Right lobe of liver (tissue), 6 donors: ENCODE results near the gene TFIP11. TPM values are rescaled to one million over a fixed set of nuclear protein-coding genes. Genes with fewer than 3 reads are reported as not detected.

Experiments used
- ATAC-seq, 4 donors: fragments of 200-7000 bp; cut with Tn5 transposase; one replicate each; pipeline ENCODE4 v1.9.1; 2020; ENCODE audit warnings: mild to moderate bottlenecking in 4 of 4, moderate library complexity in 4 of 4
- DNase-seq, 3 donors: peaks; one replicate each; pipeline ENCODE4 v3.0.0-alpha.2; 2020
- H3K27ac ChIP-seq, 3 donors: fragments of 200-600 bp; one replicate each; pipeline ENCODE4 v1.8.0; 2022
- H3K27me3 ChIP-seq, 2 donors: fragments of 200-600 bp; one replicate each; pipeline ENCODE4 v1.8.0; 2022
- H3K36me3 ChIP-seq, 4 donors: fragments of 200-600 bp; sonication (generic) in 1 of 4; one replicate each; pipeline versions ENCODE4 v1.5.1 to v1.8.0; 2017 to 2022; ENCODE audit warnings: control low read depth in 1 of 4
- H3K4me1 ChIP-seq, 4 donors: fragments of 200-600 bp; sonication (generic) in 1 of 4; one replicate each; pipeline versions ENCODE4 v1.5.1 to v1.8.0; 2017 to 2022; ENCODE audit warnings: control low read depth in 1 of 4
- H3K4me3 ChIP-seq, 3 donors: fragments of 200-600 bp; one replicate each; pipeline ENCODE4 v1.8.0; 2022
- H3K9me3 ChIP-seq, 4 donors: fragments of 200-600 bp; sonication (generic) in 1 of 4; one replicate each; pipeline versions ENCODE4 v1.5.1 to v1.8.0; 2017 to 2022; ENCODE audit warnings: control low read depth in 1 of 4
- CTCF ChIP-seq, 4 donors: fragments of 200-600 bp in 3 of 4; fragments of 450-650 bp in 1 of 4; IDR thresholded peaks; one replicate each; pipeline versions ENCODE4 v1.5.1 to v1.8.0; 2016 to 2022; ENCODE audit warnings: antibody characterized with exemption in 4 of 4, mild to moderate bottlenecking in 2 of 4
- POLR2A ChIP-seq: fragments of 450-650 bp; IDR thresholded peaks from one replicate; pipeline ENCODE4 v1.6.1; 2017; ENCODE audit warnings: antibody characterized with exemption, mild to moderate bottlenecking
- WGBS: methylation state at CpG from one replicate; pipeline ENCODE4 v1.1.6; 2018; ENCODE audit warnings: low coverage, low lambda C conversion rate; ENCODE audit not compliant: insufficient coverage; ENCODE audit errors: missing lambda C conversion rate; 5-methylcytosine and 5-hydroxymethylcytosine counted together
- intact Hi-C, 2 donors: fragments of 100-400 bp; cut with DNase I; formaldehyde crosslinking; loops; one replicate each; pipeline versions ENCODE4 v1.11.2 to v1.14.1; 2022
- total RNA-seq, 6 experiments: library from RNA; depleted of rRNA in 2 of 6; stranded (reverse); fragments of >200 nt in 2 of 6; fragmentation: NEBNext Ultra II Directional in 3 of 6; extraction: Animal tissue kit (Norgen Biotek cat#: 25700) in 3 of 6; gene quantifications; one replicate each; pipeline versions ENCODE4 v1.1.0 to v1.2.4, GENCODE V29; 2016 to 2023
- donor health status: DM: no; HTN: yes; CAD: no.
- donor health status: DM: no; HTN: no; CAD: no.
- donor health status: DM: no; HTN: no; CAD: no.
- donor health status: DM: no; HTN: yes; CAD: no.
- donor health status: DM: no; HTN: yes; CAD: no.

The TFIP11 gene
- total RNA-seq, 6 experiments from 2014 or later, result 17.0 to 24.1 (median 21.6) TPM

DNA sequence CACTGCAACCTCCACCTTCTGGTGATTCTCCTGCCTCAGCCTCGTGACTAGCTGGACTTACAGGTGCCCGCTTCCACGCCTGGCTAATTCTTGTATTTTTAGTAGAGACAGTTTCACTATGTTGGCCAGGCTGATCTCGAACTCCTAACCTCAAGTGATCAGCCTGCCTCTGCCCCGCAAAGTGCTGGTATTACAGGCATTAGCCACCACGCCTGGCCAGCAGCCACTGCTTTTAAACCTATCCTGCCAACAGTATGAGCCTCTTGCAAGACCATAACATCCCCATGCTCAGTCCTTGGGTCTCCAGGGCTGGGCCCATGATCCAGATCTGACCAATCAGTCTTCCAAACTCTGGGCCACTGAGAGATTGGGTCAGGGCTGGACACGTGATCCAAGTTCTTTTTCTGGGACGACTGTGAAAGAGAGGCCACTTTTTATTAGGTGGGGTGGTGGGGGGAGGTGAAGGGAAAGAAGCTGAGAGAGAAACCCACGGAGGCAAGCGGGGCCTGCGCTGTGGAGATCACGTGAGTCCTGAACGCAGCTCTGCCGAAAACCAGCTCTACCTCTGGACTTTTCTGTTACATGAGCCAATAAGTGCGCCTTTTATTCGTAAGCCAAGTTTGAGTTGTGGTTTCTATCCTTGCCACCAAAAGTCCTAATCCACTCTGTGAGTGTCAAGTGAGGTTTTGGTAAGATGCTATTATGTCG is 65.3 kb downstream of the TFIP11 start:
- DNase-seq, result no peak
- no peak overlapping the region for H3K4me3 ChIP-seq
- no peaks in the 10 kb centered on the region for H3K9me3 ChIP-seq
- intact Hi-C loops, result no loop called here
- no peaks in the 10 kb centered on the region for H3K4me1 ChIP-seq
- no peak for ATAC-seq
- no peaks in the 10 kb centered on the region for H3K27me3 ChIP-seq
- peaks cover 0 to 8% (median 1%) of the 10 kb centered on the region in 4 donors for H3K36me3 ChIP-seq
- TF ChIP-seq POLR2A (no peak), CTCF (IDR thresholded peaks at IDR 0.05) (no peak)
- 81% methylated on average over 10 of the region's 17 CpGs for WGBS
- H3K27ac ChIP-seq, result no peak overlapping the region

- TF ChIP-seq POLR2A (no peak), CTCF (IDR thresholded peaks at IDR 0.05) (no peak)
- H3K4me3 ChIP-seq, result no peak overlapping the region
- no peaks in the 10 kb centered on the region for H3K9me3 ChIP-seq
- H3K27ac ChIP-seq, result no peak overlapping the region
- WGBS, result 49% methylated on average over 3 of the region's 15 CpGs
- DNase-seq, result no peak
- ATAC-seq, result no peak
- intact Hi-C loops, result no loop called here
- H3K27me3 ChIP-seq, result no peaks in the 10 kb centered on the region
- H3K4me1 ChIP-seq, result no peaks in the 10 kb centered on the region
- H3K36me3 ChIP-seq, result no peaks in the 10 kb centered on the region
Observed at GRCh38 chr22:26445577-26446275, 66.5 kb downstream of the TFIP11 start.

DNA sequence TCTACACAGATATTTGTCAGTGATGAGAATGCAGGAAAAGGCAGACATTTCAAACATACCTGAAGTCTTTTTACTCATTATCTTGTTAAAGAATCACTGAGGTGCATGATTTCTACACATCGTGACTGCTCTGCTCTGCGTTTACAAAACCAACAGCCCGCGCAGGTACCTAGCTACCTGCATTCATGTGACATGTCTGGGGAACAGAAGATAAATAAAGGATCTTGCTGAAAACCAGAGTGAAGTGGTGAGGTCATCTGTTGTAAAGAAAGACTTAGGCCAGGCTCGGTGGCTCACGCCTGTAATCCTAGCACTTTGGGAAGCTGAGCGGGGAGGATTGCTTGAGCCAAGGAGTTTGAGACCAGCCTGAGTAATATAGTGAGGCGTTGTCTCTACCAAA is 67.5 kb downstream of the TFIP11 start:
- ATAC-seq (no peak), DNase-seq (no peak)
- Histone ChIP-seq H3K27me3 (no peaks in the 10 kb centered on the region), H3K9me3 (no peaks in the 10 kb centered on the region), H3K36me3 (no peaks in the 10 kb centered on the region), H3K4me1 (no peaks in the 10 kb centered on the region), H3K4me3 (no peak overlapping the region), H3K27ac (no peak overlapping the region)
- TF ChIP-seq CTCF (IDR thresholded peaks at IDR 0.05) (no peak), POLR2A (no peak)
- 80% methylated on average over 5 of the region's 8 CpGs for WGBS
- intact Hi-C loops, result no loop called here

DNA sequence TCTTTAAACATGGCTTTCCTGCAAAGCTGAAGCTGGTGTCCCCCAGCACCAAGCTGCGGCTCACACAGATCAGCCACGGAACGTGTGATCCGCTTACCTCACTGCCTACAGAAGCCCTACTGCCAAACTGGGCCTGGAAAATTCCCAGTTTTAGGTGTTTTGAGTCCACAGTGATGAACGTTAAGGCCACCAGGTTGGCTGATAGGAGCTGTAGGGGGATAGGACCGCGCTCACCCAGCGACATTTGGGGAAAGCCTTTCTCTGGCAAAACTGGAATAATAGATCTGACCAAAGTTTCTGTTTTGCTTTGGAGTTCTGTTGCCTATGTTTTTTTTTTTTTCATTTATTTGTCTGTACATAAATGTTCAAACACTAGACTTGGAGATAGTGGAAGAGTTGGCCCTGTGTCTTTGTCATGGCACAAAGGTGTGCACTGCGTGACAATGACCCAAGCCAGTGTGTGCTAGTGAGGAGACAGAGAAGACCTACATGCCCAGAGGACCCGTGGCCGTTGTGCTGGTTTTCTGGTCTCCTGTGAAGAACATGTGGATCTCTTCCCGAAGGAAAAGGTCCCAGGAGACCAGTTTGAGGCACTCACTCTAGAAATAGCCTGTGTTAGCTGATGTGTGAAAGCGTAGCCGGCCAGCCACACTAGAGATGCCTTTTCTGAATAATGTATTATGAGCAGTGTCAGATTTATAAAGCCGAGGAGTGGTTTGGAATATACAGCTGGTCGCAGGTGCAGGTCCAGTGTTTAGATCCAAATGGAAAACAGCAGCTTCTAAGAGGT is 68.2 kb downstream of the TFIP11 start:
- H3K4me3 ChIP-seq, result no peak overlapping the region
- DNase-seq (no peak), ATAC-seq (no peak)
- H3K36me3 ChIP-seq, result no peaks in the 10 kb centered on the region
- no peaks in the 10 kb centered on the region for H3K4me1 ChIP-seq
- H3K27me3 ChIP-seq, result no peaks in the 10 kb centered on the region
- H3K9me3 ChIP-seq, result no peaks in the 10 kb centered on the region
- 79% methylated on average over 11 of the region's 16 CpGs for WGBS
- intact Hi-C loops, result no loop called here
- H3K27ac ChIP-seq, result no peak overlapping the region
- TF ChIP-seq CTCF (IDR thresholded peaks at IDR 0.05), result no peak
- no peak for TF ChIP-seq POLR2A
